Natural killer cell (primary cell): ENCODE measurements around the gene TMEM88. TPM values are rescaled to one million over a fixed set of nuclear protein-coding genes. Genes with fewer than 3 reads are reported as not detected.

Experiments used
- ATAC-seq, 3 donors: fragments of 150-1000 bp in 2 of 3; fragments of 200-7000 bp in 1 of 3; cut with Tn5 transposase; 1 replicate in 1 of 3; 2 replicates in 2 of 3; pipeline ENCODE4 v1.10.0; 2021; ENCODE audit warnings: mild to moderate bottlenecking in 2 of 3, moderate library complexity in 2 of 3
- DNase-seq, 2 donors: peaks; one replicate each; pipeline versions ENCODE4 v3.0.0 to v3.0.0-alpha.2; 2013 to 2021; ENCODE audit warnings: mixed read lengths in 1 of 2
- H3K27ac ChIP-seq: one replicate; pipeline ENCODE4 v1.5.1; 2013; ENCODE audit warnings: mild to moderate bottlenecking, low read length
- H3K27me3 ChIP-seq: one replicate; pipeline ENCODE4 v1.6.1; 2013; ENCODE audit warnings: low read length; ENCODE audit not compliant: control insufficient read depth, insufficient read depth
- H3K36me3 ChIP-seq: one replicate; pipeline ENCODE4 v1.6.1; 2013; ENCODE audit warnings: low read length; ENCODE audit not compliant: control insufficient read depth, insufficient read depth
- H3K4me1 ChIP-seq: one replicate; pipeline ENCODE4 v1.6.1; 2013; ENCODE audit warnings: low read length; ENCODE audit not compliant: control insufficient read depth, insufficient read depth
- H3K4me3 ChIP-seq: one replicate; pipeline ENCODE4 v1.5.1; 2013; ENCODE audit warnings: low read length
- H3K9me3 ChIP-seq: one replicate; pipeline ENCODE4 v1.6.1; 2013; ENCODE audit warnings: low read length; ENCODE audit not compliant: control insufficient read depth, insufficient read depth
- H3K27ac Mint-ChIP-seq, 2 donors: one replicate each; pipeline ENCODE4 v1.8.0; 2022; ENCODE audit warnings: mild to moderate bottlenecking in 2 of 2, mixed read lengths in 2 of 2, moderate library complexity in 1 of 2
- H3K27me3 Mint-ChIP-seq, 2 donors: one replicate each; pipeline ENCODE4 v1.8.0; 2022; ENCODE audit warnings: low read depth in 2 of 2, mixed read lengths in 2 of 2
- H3K36me3 Mint-ChIP-seq: one replicate; pipeline ENCODE4 v1.8.0; 2022; ENCODE audit warnings: mixed read lengths
- H3K4me1 Mint-ChIP-seq, 2 donors: one replicate each; pipeline ENCODE4 v1.8.0; 2022; ENCODE audit warnings: mixed read lengths in 2 of 2
- H3K4me3 Mint-ChIP-seq: one replicate; pipeline ENCODE4 v1.8.0; 2022; ENCODE audit warnings: mild to moderate bottlenecking, moderate library complexity, mixed read lengths
- H3K9me3 Mint-ChIP-seq, 2 donors: one replicate each; pipeline ENCODE4 v1.8.0; 2022; ENCODE audit warnings: mixed read lengths in 2 of 2
- CTCF ChIP-seq: fragments of 200-600 bp; IDR thresholded peaks from one replicate; pipeline ENCODE4 v1.8.0; 2022; ENCODE audit warnings: antibody characterized with exemption
- WGBS: methylation state at CpG from one replicate; pipeline ENCODE4 v1.1.7; 2013; ENCODE audit warnings: missing lambda C conversion rate; ENCODE audit not compliant: insufficient coverage; 5-methylcytosine and 5-hydroxymethylcytosine counted together
- intact Hi-C: fragments of 100-400 bp; cut with micrococcal nuclease; formaldehyde crosslinking; loops from one replicate; pipeline ENCODE4 v1.14.2; 2022
- total RNA-seq, 4 donors: library from RNA; stranded (reverse); fragments of 120-200 nt in 1 of 4; gene quantifications; one replicate each; pipeline versions ENCODE4 v1.2.3 to v1.2.4, GENCODE V29; 2013 to 2022

TMEM88 gene
- total RNA-seq, 3 donors from 2014 or later (not counting 1 experiment from before 2014, with no cell fraction given), result 12.7 to 45.5 (median 27.6) TPM

- Mint-ChIP-seq H3K4me3 (peak overlapping the region; percentile 79), H3K27ac (peak overlapping the region; percentile 63 to 88), H3K36me3 (no peaks in the 10 kb centered on the region), H3K9me3 (no peaks in the 10 kb centered on the region), H3K4me1 (peaks cover 28 to 35% of the 10 kb centered on the region in 2 donors), H3K27me3 (no peaks in the 10 kb centered on the region)
- intact Hi-C loops, result no loop called here
- Histone ChIP-seq H3K9me3 (no peaks in the 10 kb centered on the region), H3K4me3 (no peak overlapping the region), H3K36me3 (no peaks in the 10 kb centered on the region), H3K4me1 (peaks cover 14% of the 10 kb centered on the region), H3K27ac (peak overlapping the region; percentile 42), H3K27me3 (no peaks in the 10 kb centered on the region)
- ATAC-seq, result peak; percentile 79 to 83 (median 79)
- WGBS, result 20% methylated on average over 5 of the region's 5 CpGs
- no peak for TF ChIP-seq CTCF
- DNase-seq, result peak in 1 of 2 donors; percentile 54
Observed at GRCh38 chr17:7867881-7868329, 13.0 kb downstream of the TMEM88 start.

GRCh38 chr17:7873051-7873450 is 18.2 kb downstream of the TMEM88 start:
- no peaks in the 10 kb centered on the region for H3K27me3 ChIP-seq
- no peak for ATAC-seq
- H3K27ac Mint-ChIP-seq, result peak overlapping the region in 1 of 2 donors; percentile 43
- H3K36me3 Mint-ChIP-seq, result no peaks in the 10 kb centered on the region
- no peak overlapping the region for H3K4me3 ChIP-seq
- WGBS, result 90% methylated on average over 4 of the region's 4 CpGs
- no peak for TF ChIP-seq CTCF
- DNase-seq, result no peak
- H3K4me1 ChIP-seq, result peaks cover 3% of the 10 kb centered on the region
- H3K9me3 Mint-ChIP-seq, result no peaks in the 10 kb centered on the region
- H3K27ac ChIP-seq, result no peak overlapping the region
- H3K27me3 Mint-ChIP-seq, result no peaks in the 10 kb centered on the region
- H3K4me3 Mint-ChIP-seq, result no peak overlapping the region
- intact Hi-C loops, result no loop called here
- peaks cover 9% of the 10 kb centered on the region for H3K36me3 ChIP-seq
- no peaks in the 10 kb centered on the region for H3K9me3 ChIP-seq
- H3K4me1 Mint-ChIP-seq, result peaks cover 33 to 39% of the 10 kb centered on the region in 2 donors

GRCh38 chr17:7875804-7876370 is 21.0 kb downstream of the TMEM88 start:
- Mint-ChIP-seq H3K4me3 (no peak overlapping the region), H3K36me3 (no peaks in the 10 kb centered on the region), H3K27ac (peak overlapping the region in 1 of 2 donors; percentile 9), H3K4me1 (peaks cover 22 to 27% of the 10 kb centered on the region in 2 donors), H3K27me3 (no peaks in the 10 kb centered on the region), H3K9me3 (no peaks in the 10 kb centered on the region)
- Histone ChIP-seq H3K27me3 (no peaks in the 10 kb centered on the region), H3K4me1 (no peaks in the 10 kb centered on the region), H3K36me3 (peaks cover 26% of the 10 kb centered on the region), H3K27ac (no peak overlapping the region), H3K4me3 (no peak overlapping the region), H3K9me3 (no peaks in the 10 kb centered on the region)
- TF ChIP-seq CTCF, result no peak
- intact Hi-C loops, result no loop called here
- no peak for ATAC-seq
- WGBS, result 33% methylated on average over 1 of the region's 2 CpGs
- DNase-seq, result no peak

GRCh38 chr17:7878234-7878633 is 23.4 kb downstream of the TMEM88 start:
- Histone ChIP-seq H3K4me1 (peaks cover 3% of the 10 kb centered on the region), H3K27ac (no peak overlapping the region), H3K4me3 (no peak overlapping the region), H3K36me3 (peaks cover 36% of the 10 kb centered on the region), H3K27me3 (no peaks in the 10 kb centered on the region), H3K9me3 (no peaks in the 10 kb centered on the region)
- H3K4me1 Mint-ChIP-seq, result peaks cover 17 to 18% of the 10 kb centered on the region in 2 donors
- no peaks in the 10 kb centered on the region for H3K9me3 Mint-ChIP-seq
- intact Hi-C loops, result no loop called here
- H3K36me3 Mint-ChIP-seq, result no peaks in the 10 kb centered on the region
- ATAC-seq, result no peak
- TF ChIP-seq CTCF, result no peak
- H3K4me3 Mint-ChIP-seq, result no peak overlapping the region
- DNase-seq, result no peak
- H3K27ac Mint-ChIP-seq, result no peak overlapping the region
- 99% methylated on average over 7 of the region's 7 CpGs for WGBS
- no peaks in the 10 kb centered on the region for H3K27me3 Mint-ChIP-seq
